OCI-LY1 (cell line): Measurements from ENCODE around the gene SCN8A.

Source experiments
- H2AFZ ChIP-seq: fragments of 200-600 bp; sonication (generic), shearing (Covaris generic); 2 replicates; pipeline ENCODE4 v1.6.0; 2014; ENCODE audit warnings: antibody characterized with exemption, mild to moderate bottlenecking, low read length
- H3F3A ChIP-seq: fragments of 200-600 bp; sonication (generic), shearing (Covaris generic); 2 replicates; pipeline ENCODE4 v1.6.0; 2014; ENCODE audit warnings: mild to moderate bottlenecking, antibody characterized with exemption, low read length, moderate library complexity; ENCODE audit not compliant: insufficient read depth
- H3K27ac ChIP-seq: fragments of 200-600 bp; sonication (generic); 2 replicates; pipeline ENCODE4 v1.5.1; 2014; ENCODE audit warnings: low read length, mixed run types, mild to moderate bottlenecking, low read depth; ENCODE audit not compliant: poor library complexity, severe bottlenecking
- H3K27me3 ChIP-seq: fragments of 200-600 bp; sonication (generic); 2 replicates; pipeline ENCODE4 v1.6.0; 2014; ENCODE audit warnings: antibody characterized with exemption, mild to moderate bottlenecking, low read length, moderate library complexity; ENCODE audit not compliant: insufficient read depth
- H3K36me3 ChIP-seq: fragments of 200-600 bp; sonication (generic); 2 replicates; pipeline ENCODE4 v1.6.1; 2014; ENCODE audit warnings: mild to moderate bottlenecking, antibody characterized with exemption, low read length, moderate library complexity, mixed read lengths; ENCODE audit not compliant: insufficient read depth
- H3K4me1 ChIP-seq: fragments of 200-600 bp; sonication (generic); 2 replicates; pipeline ENCODE4 v1.5.1; 2014; ENCODE audit warnings: mild to moderate bottlenecking, low read length, moderate library complexity; ENCODE audit not compliant: insufficient read depth, severe bottlenecking
- H3K4me2 ChIP-seq: fragments of 200-600 bp; sonication (generic), shearing (Covaris generic); 2 replicates; pipeline ENCODE4 v1.6.1; 2014; ENCODE audit warnings: low read length
- H3K4me3 ChIP-seq: fragments of 200-600 bp; sonication (generic); 2 replicates; pipeline ENCODE4 v1.5.1; 2014; ENCODE audit warnings: low read length, low read depth, mild to moderate bottlenecking, mixed read lengths; ENCODE audit not compliant: poor library complexity, severe bottlenecking
- H3K79me2 ChIP-seq: fragments of 200-600 bp; shearing (Covaris generic); 2 replicates; pipeline ENCODE4 v1.6.1; 2016; ENCODE audit warnings: mixed run types, low read length, mixed read lengths; ENCODE audit not compliant: insufficient read depth
- H3K9ac ChIP-seq: fragments of 200-600 bp; sonication (generic), shearing (Covaris generic); 2 replicates; pipeline ENCODE4 v1.6.1; 2014; ENCODE audit warnings: mild to moderate bottlenecking, low read length, mixed read lengths
- H3K9me2 ChIP-seq: fragments of 200-600 bp; sonication (generic), shearing (Covaris generic); 2 replicates; pipeline ENCODE4 v1.6.1; 2014; ENCODE audit warnings: low read depth, mild to moderate bottlenecking, low read length, mixed read lengths
- H3K9me3 ChIP-seq: fragments of 200-600 bp; shearing (Covaris generic); 2 replicates; pipeline ENCODE4 v1.6.1; 2014; ENCODE audit warnings: low read length, mixed read lengths
- H4K20me1 ChIP-seq: fragments of 200-600 bp; sonication (generic), shearing (Covaris generic); 2 replicates; pipeline ENCODE4 v1.6.0; 2016; ENCODE audit warnings: mild to moderate bottlenecking, low read length; ENCODE audit not compliant: insufficient read depth
- EZH2 ChIP-seq: fragments of 200-600 bp; sonication (generic), shearing (Covaris generic); IDR thresholded peaks from 2 replicates; pipeline ENCODE4 v1.8.0; 2017; ENCODE audit warnings: borderline replicate concordance, mixed run types, mild to moderate bottlenecking, antibody characterized with exemption, low read length, moderate library complexity, mixed read lengths
- TF ChIP-seq, protein P1 (sequence below): fragments of 200-600 bp; sonication (generic), shearing (Covaris generic); IDR thresholded peaks from 2 replicates; pipeline ENCODE4 v1.5.1; 2017; ENCODE audit warnings: mild to moderate bottlenecking, antibody characterized with exemption, low read length, moderate library complexity, mixed read lengths

The SCN8A gene

DNA sequence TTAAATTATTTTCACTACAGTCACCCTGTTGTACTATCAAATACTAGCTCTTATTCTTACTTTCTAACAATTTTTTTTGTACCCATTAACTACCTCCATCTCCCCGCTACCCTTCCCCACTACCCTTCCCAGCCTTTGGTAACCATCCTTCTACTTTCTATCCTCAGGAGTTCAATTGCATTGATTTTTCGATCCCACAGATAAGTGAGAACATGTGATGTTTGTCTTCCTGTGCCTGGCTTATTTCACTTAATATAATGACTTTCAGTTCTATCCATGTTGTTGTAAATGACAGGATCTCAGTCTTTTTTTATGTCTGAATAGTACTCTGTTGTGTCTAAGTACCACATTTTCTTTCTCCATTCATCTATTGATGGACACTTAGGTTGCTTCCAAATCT lies 139.7 kb downstream of the SCN8A start:
- H3K27ac ChIP-seq: no peak overlapping the region
- no peak overlapping the region for H3K4me3 ChIP-seq
- H3F3A ChIP-seq: no peaks in the 10 kb centered on the region
- no peaks in the 10 kb centered on the region for H3K79me2 ChIP-seq
- H2AFZ ChIP-seq: no peak overlapping the region
- H3K9me3 ChIP-seq: no peaks in the 10 kb centered on the region
- H4K20me1 ChIP-seq: no peaks in the 10 kb centered on the region
- no peaks in the 10 kb centered on the region for H3K36me3 ChIP-seq
- H3K27me3 ChIP-seq: no peaks in the 10 kb centered on the region
- no peaks in the 10 kb centered on the region for H3K9me2 ChIP-seq
- no peak for TF ChIP-seq EZH2
- TF ChIP-seq, protein P1, sequence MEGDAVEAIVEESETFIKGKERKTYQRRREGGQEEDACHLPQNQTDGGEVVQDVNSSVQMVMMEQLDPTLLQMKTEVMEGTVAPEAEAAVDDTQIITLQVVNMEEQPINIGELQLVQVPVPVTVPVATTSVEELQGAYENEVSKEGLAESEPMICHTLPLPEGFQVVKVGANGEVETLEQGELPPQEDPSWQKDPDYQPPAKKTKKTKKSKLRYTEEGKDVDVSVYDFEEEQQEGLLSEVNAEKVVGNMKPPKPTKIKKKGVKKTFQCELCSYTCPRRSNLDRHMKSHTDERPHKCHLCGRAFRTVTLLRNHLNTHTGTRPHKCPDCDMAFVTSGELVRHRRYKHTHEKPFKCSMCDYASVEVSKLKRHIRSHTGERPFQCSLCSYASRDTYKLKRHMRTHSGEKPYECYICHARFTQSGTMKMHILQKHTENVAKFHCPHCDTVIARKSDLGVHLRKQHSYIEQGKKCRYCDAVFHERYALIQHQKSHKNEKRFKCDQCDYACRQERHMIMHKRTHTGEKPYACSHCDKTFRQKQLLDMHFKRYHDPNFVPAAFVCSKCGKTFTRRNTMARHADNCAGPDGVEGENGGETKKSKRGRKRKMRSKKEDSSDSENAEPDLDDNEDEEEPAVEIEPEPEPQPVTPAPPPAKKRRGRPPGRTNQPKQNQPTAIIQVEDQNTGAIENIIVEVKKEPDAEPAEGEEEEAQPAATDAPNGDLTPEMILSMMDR: no peak
- no peak overlapping the region for H3K9ac ChIP-seq
- H3K4me1 ChIP-seq: no peaks in the 10 kb centered on the region
- no peak overlapping the region for H3K4me2 ChIP-seq

DNA sequence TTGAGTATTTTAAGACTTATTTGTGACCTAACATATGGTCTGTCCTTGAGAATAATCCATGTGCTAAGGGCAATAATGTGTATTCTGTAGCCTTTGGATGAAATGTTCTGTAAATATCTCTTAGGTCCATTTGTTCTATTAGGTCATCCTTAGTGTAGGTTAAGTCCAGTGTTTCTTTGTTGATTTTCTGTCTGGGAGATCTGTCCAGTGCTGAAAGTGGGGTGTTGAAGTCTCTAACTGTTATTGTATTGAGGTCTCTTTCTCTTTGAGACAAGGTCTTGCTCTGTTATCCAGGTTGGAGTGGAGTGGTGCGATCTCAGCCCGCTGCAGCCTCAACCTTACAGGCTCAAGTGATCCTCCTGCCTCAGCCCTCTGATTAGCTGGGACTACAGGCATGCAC lies 149.5 kb downstream of the SCN8A start:
- Histone ChIP-seq H4K20me1 (no peaks in the 10 kb centered on the region), H3K4me2 (no peak overlapping the region), H3K9me2 (no peaks in the 10 kb centered on the region), H3K4me1 (no peaks in the 10 kb centered on the region), H3K9me3 (no peaks in the 10 kb centered on the region), H3F3A (no peaks in the 10 kb centered on the region), H3K27ac (no peak overlapping the region), H3K36me3 (no peaks in the 10 kb centered on the region), H3K4me3 (no peak overlapping the region), H3K79me2 (no peaks in the 10 kb centered on the region), H3K9ac (no peak overlapping the region), H2AFZ (no peak overlapping the region), H3K27me3 (no peaks in the 10 kb centered on the region)
- TF ChIP-seq, protein P1: no peak
- TF ChIP-seq EZH2: no peak

DNA sequence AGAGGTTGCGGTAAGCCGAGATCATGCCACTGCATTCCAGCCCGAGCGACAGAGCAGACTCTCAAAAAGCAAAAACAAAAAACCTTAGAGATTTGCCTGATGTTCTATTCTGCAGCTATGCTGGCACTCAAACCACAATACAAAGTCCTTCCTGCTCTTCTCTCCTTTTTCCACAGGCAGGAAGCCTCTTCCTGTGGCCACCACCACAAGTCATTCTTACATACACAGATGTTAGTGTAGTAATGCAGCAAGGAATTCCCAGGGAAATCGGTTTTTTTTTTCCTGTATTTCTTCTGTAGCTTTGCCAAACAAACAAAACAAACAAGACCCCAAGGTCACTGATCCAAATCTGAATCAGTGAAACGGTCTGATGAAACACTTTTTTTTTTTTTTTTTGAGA lies 153.2 kb downstream of the SCN8A start:
- H3K4me2 ChIP-seq: no peak overlapping the region
- H3K4me1 ChIP-seq: no peaks in the 10 kb centered on the region
- H3K9ac ChIP-seq: no peak overlapping the region
- H3K4me3 ChIP-seq: no peak overlapping the region
- no peaks in the 10 kb centered on the region for H4K20me1 ChIP-seq
- H3K9me3 ChIP-seq: no peaks in the 10 kb centered on the region
- H3K36me3 ChIP-seq: no peaks in the 10 kb centered on the region
- TF ChIP-seq, protein P1: no peak
- TF ChIP-seq EZH2: no peak
- H3K27ac ChIP-seq: no peak overlapping the region
- H3F3A ChIP-seq: no peaks in the 10 kb centered on the region
- H3K9me2 ChIP-seq: no peaks in the 10 kb centered on the region
- H3K27me3 ChIP-seq: no peaks in the 10 kb centered on the region
- no peaks in the 10 kb centered on the region for H3K79me2 ChIP-seq
- H2AFZ ChIP-seq: no peak overlapping the region
